Mucosa of descending colon (tissue), 3 donors: ENCODE measurements around the gene SMARCC2. TPM values are rescaled to one million over a fixed set of nuclear protein-coding genes. Genes with fewer than 3 reads are reported as not detected.
A peak's percentile ranks its signal among the peaks of the same experiment; 100 is the strongest.

ENCODE experiments used
- ATAC-seq: fragments of 200-7000 bp; cut with Tn5 transposase; one replicate; pipeline ENCODE4 v1.9.1; 2020; ENCODE audit warnings: mild to moderate bottlenecking, moderate library complexity
- DNase-seq, 3 donors: peaks; one replicate each; pipeline ENCODE4 v3.0.0-alpha.2; 2020
- H3K36me3 ChIP-seq: fragments of 200-600 bp; one replicate; pipeline ENCODE4 v1.8.0; 2021; ENCODE audit warnings: low read depth, mild to moderate bottlenecking
- H3K4me1 ChIP-seq: fragments of 200-600 bp; one replicate; pipeline ENCODE4 v1.8.0; 2021; ENCODE audit warnings: low read depth, mild to moderate bottlenecking
- H3K4me3 ChIP-seq: fragments of 200-600 bp; one replicate; pipeline ENCODE4 v1.8.0; 2021; ENCODE audit warnings: mild to moderate bottlenecking
- H3K9me3 ChIP-seq: fragments of 200-600 bp; one replicate; pipeline ENCODE4 v1.8.0; 2021; ENCODE audit warnings: mild to moderate bottlenecking
- CTCF ChIP-seq: fragments of 200-600 bp; IDR thresholded peaks from one replicate; pipeline ENCODE4 v1.8.0; 2022; ENCODE audit warnings: antibody characterized with exemption, mild to moderate bottlenecking
- intact Hi-C, 2 donors: fragments of 100-400 bp; cut with DNase I in 1 of 2; cut with micrococcal nuclease in 1 of 2; formaldehyde crosslinking; loops; one replicate each; pipeline versions ENCODE4 v1.11.0 to v1.11.1; 2022; cut with DNase I, micrococcal nuclease
- total RNA-seq, 3 donors: library from RNA; stranded (reverse); fragmentation: NEBNext Ultra II Directional in 2 of 3; extraction: Animal tissue kit (Norgen Biotek cat#: 25700) in 2 of 3; gene quantifications; one replicate each; pipeline versions ENCODE4 v1.2.1 to v1.2.4, GENCODE V29; 2021 to 2023
- donor health status: DM: no; HTN: no; CAD: no; lungs with moderate emphysema.
- donor health status: DM: no; HTN: no; CAD: no.
- donor health status: DM: no; HTN: yes; CAD: no.

The SMARCC2 gene
- total RNA-seq, 3 donors from 2014 or later = 91.7 to 163 (median 116) TPM

GRCh38 chr12:56134897-56135296 is 54.4 kb downstream of the SMARCC2 start:
- peaks cover 3% of the 10 kb centered on the region for H3K4me1 ChIP-seq
- TF ChIP-seq CTCF = no peak
- intact Hi-C loops = no loop called here
- H3K9me3 ChIP-seq = no peaks in the 10 kb centered on the region
- ATAC-seq (no peak), DNase-seq (no peak)
- peaks cover 4% of the 10 kb centered on the region for H3K36me3 ChIP-seq
- H3K4me3 ChIP-seq = no peak overlapping the region

GRCh38 chr12:56130876-56131275 is 58.4 kb downstream of the SMARCC2 start:
- intact Hi-C loops = no loop called here
- no peak overlapping the region for H3K4me3 ChIP-seq
- DNase-seq = no peak
- TF ChIP-seq CTCF = no peak
- H3K9me3 ChIP-seq = no peaks in the 10 kb centered on the region
- peaks cover 22% of the 10 kb centered on the region for H3K4me1 ChIP-seq
- ATAC-seq = no peak
- peaks cover 5% of the 10 kb centered on the region for H3K36me3 ChIP-seq

DNA sequence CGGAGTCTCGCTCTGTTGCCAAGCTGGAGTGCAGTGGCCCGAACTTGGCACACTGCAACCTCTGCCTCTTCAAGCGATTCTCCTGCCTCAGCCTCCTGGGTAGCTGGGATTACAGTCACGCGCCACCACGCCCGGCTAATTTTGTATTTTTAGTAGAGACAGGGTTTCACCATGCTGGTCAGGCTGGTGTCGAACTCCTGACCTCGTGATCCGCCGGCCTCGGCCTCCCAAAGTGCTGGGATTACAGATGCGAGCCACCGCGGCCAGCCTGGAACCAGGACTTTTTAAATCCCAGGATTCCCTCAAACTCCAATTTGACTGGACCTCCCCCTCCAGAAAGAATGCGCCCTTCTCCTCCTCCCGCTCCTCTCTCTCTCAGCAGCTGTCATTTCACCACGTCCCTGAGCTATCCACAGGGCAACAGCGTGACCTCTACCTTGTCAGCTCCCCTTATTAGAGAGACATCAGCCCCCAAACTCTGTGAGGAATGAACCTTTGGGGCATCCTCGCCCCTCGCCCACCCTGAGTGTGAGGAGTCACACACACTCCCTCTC is 59.3 kb downstream of the SMARCC2 start:
- Histone ChIP-seq H3K36me3 (peaks cover 5% of the 10 kb centered on the region), H3K4me3 (no peak overlapping the region), H3K9me3 (no peaks in the 10 kb centered on the region), H3K4me1 (peaks cover 22% of the 10 kb centered on the region)
- intact Hi-C loops = loop anchor here in 1 of 2 donors (10.0 kb wide), 1 partner anchor 55 kb away; the partner anchor contains the start of gene SMARCC2
- peak in 2 of 3 donors; percentile 43 to 52 for DNase-seq
- TF ChIP-seq CTCF = no peak
- no peak for ATAC-seq

GRCh38 chr12:56129206-56129941 is 59.9 kb downstream of the SMARCC2 start:
- ATAC-seq = peak; percentile 48
- H3K4me3 ChIP-seq = peak overlapping the region; percentile 49
- peak; percentile 73 to 92 (median 82) for DNase-seq
- intact Hi-C loops = loop anchor here in 1 of 2 donors (10.0 kb wide), 1 partner anchor 55 kb away; the partner anchor contains the start of gene SMARCC2
- TF ChIP-seq CTCF = no peak
- peaks cover 22% of the 10 kb centered on the region for H3K4me1 ChIP-seq
- peaks cover 5% of the 10 kb centered on the region for H3K36me3 ChIP-seq
- H3K9me3 ChIP-seq = no peaks in the 10 kb centered on the region

DNA sequence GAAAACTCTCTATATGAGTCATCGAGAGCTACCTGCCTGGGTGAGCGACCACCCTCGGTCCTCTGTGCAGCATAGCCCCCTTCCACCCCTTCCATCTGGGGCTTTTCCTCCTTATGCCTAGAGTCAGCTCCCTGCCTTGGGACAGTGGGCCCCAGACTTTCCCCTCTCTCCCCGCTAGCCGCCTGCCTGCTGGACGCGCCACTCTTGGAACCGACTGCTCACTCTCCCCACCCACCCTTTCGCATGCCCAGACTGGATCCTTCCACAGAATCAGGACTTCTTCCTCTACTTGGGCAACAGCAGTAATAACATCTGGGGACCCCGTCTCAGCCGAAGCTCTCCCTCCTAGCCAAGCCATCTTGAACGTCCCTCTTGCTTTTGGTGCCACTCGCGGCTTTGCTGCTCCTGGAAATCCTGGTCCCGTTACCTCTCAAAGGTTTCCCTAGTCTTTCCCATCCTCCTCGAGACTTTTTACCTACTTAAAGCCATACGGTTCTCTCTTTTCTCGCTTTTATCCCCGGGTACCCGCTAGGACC is 60.5 kb downstream of the SMARCC2 start:
- DNase-seq (peak; percentile 41 to 66 (median 65)), ATAC-seq (peak; percentile 3)
- H3K4me3 ChIP-seq = peak overlapping the region; percentile 49
- H3K4me1 ChIP-seq = peaks cover 22% of the 10 kb centered on the region
- no peaks in the 10 kb centered on the region for H3K9me3 ChIP-seq
- intact Hi-C loops = loop anchor here in 1 of 2 donors (10.0 kb wide), 1 partner anchor 56 kb away; the partner anchor contains the start of gene SMARCC2
- TF ChIP-seq CTCF = no peak
- H3K36me3 ChIP-seq = peaks cover 5% of the 10 kb centered on the region
